ENCODE measurements around the gene PLEK2.

PLEK2 gene

DNA sequence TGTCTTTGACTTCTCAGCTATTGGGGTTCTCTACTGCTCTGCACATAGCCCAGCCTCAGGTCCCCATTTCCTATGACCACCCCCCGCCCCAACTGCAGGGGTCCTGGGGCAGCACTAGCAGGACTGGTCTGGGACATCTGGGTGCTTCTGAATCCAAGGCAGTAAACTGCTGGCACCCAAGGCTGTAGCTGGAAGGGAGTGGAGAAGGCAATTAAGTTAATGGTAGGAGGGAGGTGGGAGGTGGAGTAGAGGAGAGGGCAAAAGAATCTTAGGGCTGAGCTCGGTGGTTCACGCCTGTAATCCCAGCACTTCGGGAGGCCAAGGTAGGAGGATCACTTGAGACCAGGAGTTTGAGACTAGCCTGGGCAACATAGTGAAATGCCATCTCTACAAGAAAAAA is 11.5 kb downstream of the PLEK2 start:
- H3K27ac Mint-ChIP-seq: no peak overlapping the region
- no peaks in the 10 kb centered on the region for H3K9me3 Mint-ChIP-seq
- peaks cover 13% of the 10 kb centered on the region for H3K27me3 Mint-ChIP-seq (ENCODE audit: low read depth)
- no peak overlapping the region for H3K4me3 Mint-ChIP-seq
- H3K4me1 Mint-ChIP-seq (ENCODE audit: low read depth): no peaks in the 10 kb centered on the region
- H3K36me3 Mint-ChIP-seq (ENCODE audit: low read depth): no peaks in the 10 kb centered on the region
- DNase-seq (ENCODE audit: low spot score): no peak

DNA sequence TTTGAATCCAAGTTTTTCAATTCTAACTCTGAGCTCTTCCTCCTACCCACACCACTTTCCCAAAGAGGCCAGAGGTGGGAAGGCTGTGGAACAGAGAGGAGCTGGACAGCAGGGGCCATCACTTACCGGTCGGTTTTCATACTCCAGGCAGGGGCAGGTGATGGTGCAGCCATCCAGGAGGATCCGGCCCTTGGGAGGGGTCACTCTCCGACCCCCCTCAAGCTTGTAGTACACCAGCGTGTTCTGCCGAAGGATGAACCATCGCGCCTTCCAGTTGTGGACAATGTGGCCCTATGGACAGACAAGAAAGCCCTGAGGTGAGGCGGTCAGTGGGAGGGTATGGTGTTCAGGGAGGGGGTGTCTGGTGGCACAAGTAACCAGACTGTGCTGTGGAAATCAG is 14.4 kb downstream of the PLEK2 start:
- Mint-ChIP-seq H3K4me1 (ENCODE audit: low read depth) (no peaks in the 10 kb centered on the region), H3K27ac (no peak overlapping the region), H3K36me3 (ENCODE audit: low read depth) (no peaks in the 10 kb centered on the region), H3K27me3 (ENCODE audit: low read depth) (peaks cover 9% of the 10 kb centered on the region), H3K4me3 (no peak overlapping the region), H3K9me3 (no peaks in the 10 kb centered on the region)
- DNase-seq (ENCODE audit: low spot score): no peak

DNA sequence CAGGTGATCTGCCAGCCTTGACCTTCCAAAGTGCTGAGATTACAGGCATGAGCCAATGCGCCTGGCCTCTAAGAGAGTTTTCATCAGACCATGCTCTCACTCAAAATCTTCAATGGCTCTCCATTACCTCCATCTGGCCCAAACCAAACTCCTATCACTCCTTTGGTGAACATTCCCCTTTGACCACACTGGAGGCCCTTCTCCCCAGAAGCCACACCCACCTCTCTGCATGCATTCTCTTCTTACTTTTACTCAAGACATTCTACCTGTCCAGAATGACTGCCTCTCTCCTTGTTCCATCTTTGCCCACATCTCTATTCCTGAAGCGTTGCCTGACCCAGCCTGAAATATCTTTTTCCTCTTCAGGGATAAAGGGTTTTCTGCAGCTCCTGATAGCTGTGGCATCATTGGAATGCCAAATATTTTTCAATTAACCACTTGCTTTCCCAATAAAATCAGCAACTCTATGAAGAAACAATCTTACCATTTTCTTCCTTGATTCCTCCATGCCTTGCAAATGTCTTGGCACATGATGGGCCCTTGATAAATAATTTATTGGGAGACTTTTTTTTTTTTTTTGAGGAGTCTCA is 15.5 kb downstream of the PLEK2 start:
- no peaks in the 10 kb centered on the region for H3K36me3 Mint-ChIP-seq (ENCODE audit: low read depth)

DNA sequence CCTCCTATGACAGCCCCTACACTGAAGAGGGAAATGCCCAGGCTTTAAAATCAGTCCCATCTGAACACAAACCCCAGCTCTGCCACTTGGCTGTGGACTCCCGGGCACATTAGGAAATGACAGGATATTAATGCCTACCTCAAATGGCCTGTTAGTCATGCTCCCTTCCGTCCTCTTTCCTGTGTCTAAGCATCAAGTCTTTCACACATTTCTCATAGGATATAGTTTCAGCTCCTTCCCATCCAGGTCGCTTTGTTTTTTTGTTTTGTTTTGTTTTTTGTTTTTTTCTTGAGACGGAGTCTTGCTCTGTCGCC is 16.1 kb downstream of the PLEK2 start:
- no peak for DNase-seq (ENCODE audit: low spot score)
- no peak overlapping the region for H3K4me3 Mint-ChIP-seq
- peaks cover 7% of the 10 kb centered on the region for H3K4me1 Mint-ChIP-seq (ENCODE audit: low read depth)
- H3K27me3 Mint-ChIP-seq (ENCODE audit: low read depth): peaks cover 9% of the 10 kb centered on the region
- no peak overlapping the region for H3K27ac Mint-ChIP-seq
- H3K36me3 Mint-ChIP-seq (ENCODE audit: low read depth): no peaks in the 10 kb centered on the region
- H3K9me3 Mint-ChIP-seq: no peaks in the 10 kb centered on the region

More for the DNA sequence above, 15.5 kb downstream of the PLEK2 start:
- H3K4me3 Mint-ChIP-seq: no peak overlapping the region
- peaks cover 9% of the 10 kb centered on the region for H3K27me3 Mint-ChIP-seq (ENCODE audit: low read depth)
- H3K27ac Mint-ChIP-seq: no peak overlapping the region
- H3K4me1 Mint-ChIP-seq (ENCODE audit: low read depth): peaks cover 2% of the 10 kb centered on the region
- H3K9me3 Mint-ChIP-seq: no peaks in the 10 kb centered on the region
- no peak for DNase-seq (ENCODE audit: low spot score)

DNA sequence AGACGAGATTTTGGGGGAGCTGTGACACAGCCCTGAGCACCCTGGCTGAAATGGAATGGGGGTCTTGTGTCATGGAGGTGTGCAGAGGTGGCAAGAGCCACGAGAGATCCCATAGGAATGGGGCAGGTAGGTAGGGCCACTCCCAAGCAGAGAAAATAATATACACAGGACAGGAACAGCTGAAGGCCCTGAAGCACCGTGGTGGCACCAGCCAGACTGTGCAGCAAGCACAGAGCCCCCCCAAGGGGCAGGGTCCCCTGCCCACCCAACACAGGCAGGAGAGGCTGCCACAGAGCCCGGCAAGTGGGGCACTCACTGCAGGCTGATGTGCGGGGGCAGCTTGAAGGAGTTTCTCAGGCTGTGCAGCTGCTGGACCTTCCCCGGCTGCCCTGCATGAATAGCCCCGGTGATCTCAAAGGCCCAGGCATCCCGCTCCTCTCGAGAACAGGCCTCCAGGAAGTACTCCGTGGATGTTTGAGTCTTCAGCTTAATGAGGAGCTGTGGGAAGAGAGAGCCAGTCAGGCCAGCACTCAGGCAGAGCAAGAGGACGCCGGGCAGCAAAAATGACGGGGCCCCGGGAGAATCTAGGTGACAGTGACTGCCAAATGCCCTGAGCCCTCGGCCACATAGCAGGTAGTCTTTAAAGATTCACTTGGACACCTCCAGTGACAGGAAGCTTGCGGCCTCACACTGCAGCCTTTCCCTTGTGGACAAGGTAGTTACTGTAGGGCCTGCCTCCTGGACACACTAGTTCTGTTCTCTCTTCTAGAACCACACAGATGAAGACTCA is 16.7 kb downstream of the PLEK2 start:
- Mint-ChIP-seq H3K36me3 (ENCODE audit: low read depth) (no peaks in the 10 kb centered on the region), H3K4me1 (ENCODE audit: low read depth) (peaks cover 10% of the 10 kb centered on the region), H3K27ac (no peak overlapping the region), H3K9me3 (no peaks in the 10 kb centered on the region), H3K27me3 (ENCODE audit: low read depth) (peaks cover 9% of the 10 kb centered on the region), H3K4me3 (no peak overlapping the region)
- no peak for DNase-seq (ENCODE audit: low spot score)

DNA sequence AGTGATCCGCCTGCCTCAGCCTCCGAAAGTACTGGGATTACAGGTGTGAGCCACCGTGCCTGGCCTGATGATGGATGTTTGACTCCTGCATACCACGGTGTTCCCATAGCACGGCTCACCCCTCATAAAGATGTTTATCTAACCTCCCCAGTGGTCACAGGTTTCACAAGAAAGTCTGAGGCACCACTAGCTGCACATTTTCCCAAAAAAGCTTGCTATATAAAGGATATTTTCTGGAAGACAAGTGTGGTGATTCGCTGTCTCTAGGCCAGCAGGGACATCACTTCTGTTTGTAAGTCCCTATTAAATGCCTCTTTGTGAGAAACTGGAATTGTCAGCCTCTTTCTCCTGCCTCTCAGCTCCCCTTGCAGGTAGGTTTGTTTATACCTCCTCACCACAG is 18.3 kb downstream of the PLEK2 start:
- Mint-ChIP-seq H3K4me1 (ENCODE audit: low read depth) (peaks cover 10% of the 10 kb centered on the region), H3K27ac (no peak overlapping the region), H3K9me3 (no peaks in the 10 kb centered on the region), H3K4me3 (no peak overlapping the region), H3K27me3 (ENCODE audit: low read depth) (peaks cover 4% of the 10 kb centered on the region), H3K36me3 (ENCODE audit: low read depth) (no peaks in the 10 kb centered on the region)
- DNase-seq (ENCODE audit: low spot score): no peak

DNA sequence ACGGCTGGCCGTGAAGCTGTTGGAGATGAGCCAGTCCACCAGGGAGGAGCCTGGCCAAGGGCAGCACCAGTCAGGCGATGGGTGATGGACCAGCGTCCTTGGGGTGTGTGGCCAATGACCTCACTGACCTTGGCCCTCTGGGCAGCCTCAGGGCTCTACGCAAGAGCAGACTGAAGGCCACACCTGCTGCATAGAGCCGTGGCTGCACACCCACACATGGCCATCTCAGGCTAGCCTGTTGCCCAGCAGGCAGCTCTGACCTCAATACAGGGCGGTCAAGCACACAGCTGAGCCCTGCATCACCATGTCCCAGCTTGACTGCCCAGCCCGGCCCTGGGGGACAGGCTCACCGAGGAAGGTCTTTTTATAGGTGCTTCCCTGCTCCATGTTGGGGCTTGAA is 19.2 kb downstream of the PLEK2 start:
- DNase-seq (ENCODE audit: low spot score): no peak
- H3K27ac Mint-ChIP-seq: no peak overlapping the region
- no peak overlapping the region for H3K4me3 Mint-ChIP-seq
- peaks cover 10% of the 10 kb centered on the region for H3K4me1 Mint-ChIP-seq (ENCODE audit: low read depth)
- no peaks in the 10 kb centered on the region for H3K36me3 Mint-ChIP-seq (ENCODE audit: low read depth)
- no peaks in the 10 kb centered on the region for H3K9me3 Mint-ChIP-seq
- no peaks in the 10 kb centered on the region for H3K27me3 Mint-ChIP-seq (ENCODE audit: low read depth)

DNA sequence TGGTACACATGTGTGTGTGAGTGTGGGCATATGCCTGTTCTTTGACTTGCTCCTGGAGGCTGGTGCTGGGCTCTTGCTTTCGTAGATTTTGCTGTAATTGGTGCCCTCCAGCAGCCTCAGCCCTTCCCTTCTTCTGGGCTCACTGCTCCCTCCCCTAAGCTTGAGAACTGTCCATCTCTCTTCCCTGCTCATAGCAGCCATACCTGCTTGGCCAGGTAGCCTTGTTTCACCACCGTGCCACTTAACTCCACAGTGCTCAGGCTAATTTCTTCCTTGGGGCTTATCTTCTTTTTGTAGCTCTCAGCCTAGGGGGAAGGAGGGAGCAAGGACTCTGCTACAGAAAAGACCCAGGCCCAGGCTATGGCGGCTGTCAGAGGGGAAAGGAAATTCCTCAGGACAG is 19.8 kb downstream of the PLEK2 start:
- H3K4me3 Mint-ChIP-seq: no peak overlapping the region
- H3K9me3 Mint-ChIP-seq: no peaks in the 10 kb centered on the region
- no peaks in the 10 kb centered on the region for H3K27me3 Mint-ChIP-seq (ENCODE audit: low read depth)
- peaks cover 4% of the 10 kb centered on the region for H3K36me3 Mint-ChIP-seq (ENCODE audit: low read depth)
- H3K4me1 Mint-ChIP-seq (ENCODE audit: low read depth): peaks cover 10% of the 10 kb centered on the region
- no peak overlapping the region for H3K27ac Mint-ChIP-seq
- DNase-seq (ENCODE audit: low spot score): no peak

DNA sequence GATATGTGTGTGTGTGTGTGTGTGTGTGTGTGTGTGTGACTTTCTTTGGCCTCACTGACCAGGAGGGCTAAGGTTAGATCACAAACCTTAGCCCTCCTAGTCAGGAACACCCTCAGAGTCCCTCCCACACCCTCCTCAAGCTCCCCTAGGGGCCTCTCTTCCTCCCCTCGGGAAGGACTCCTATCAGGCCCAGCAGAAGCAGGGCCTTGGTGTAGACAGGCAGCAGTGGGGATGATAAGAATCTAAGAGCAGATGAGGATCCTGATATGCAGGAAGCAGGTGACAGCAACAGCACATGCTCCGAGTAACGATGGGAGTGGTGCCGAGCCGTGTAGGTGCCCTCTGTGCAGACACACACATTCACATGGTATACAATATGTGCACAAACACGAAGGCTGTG is 20.7 kb downstream of the PLEK2 start:
- H3K27me3 Mint-ChIP-seq (ENCODE audit: low read depth): no peaks in the 10 kb centered on the region
- H3K9me3 Mint-ChIP-seq: no peaks in the 10 kb centered on the region
- H3K36me3 Mint-ChIP-seq (ENCODE audit: low read depth): peaks cover 9% of the 10 kb centered on the region
- no peak overlapping the region for H3K27ac Mint-ChIP-seq
- DNase-seq (ENCODE audit: low spot score): no peak
- peaks cover 10% of the 10 kb centered on the region for H3K4me1 Mint-ChIP-seq (ENCODE audit: low read depth)
- H3K4me3 Mint-ChIP-seq: no peak overlapping the region

DNA sequence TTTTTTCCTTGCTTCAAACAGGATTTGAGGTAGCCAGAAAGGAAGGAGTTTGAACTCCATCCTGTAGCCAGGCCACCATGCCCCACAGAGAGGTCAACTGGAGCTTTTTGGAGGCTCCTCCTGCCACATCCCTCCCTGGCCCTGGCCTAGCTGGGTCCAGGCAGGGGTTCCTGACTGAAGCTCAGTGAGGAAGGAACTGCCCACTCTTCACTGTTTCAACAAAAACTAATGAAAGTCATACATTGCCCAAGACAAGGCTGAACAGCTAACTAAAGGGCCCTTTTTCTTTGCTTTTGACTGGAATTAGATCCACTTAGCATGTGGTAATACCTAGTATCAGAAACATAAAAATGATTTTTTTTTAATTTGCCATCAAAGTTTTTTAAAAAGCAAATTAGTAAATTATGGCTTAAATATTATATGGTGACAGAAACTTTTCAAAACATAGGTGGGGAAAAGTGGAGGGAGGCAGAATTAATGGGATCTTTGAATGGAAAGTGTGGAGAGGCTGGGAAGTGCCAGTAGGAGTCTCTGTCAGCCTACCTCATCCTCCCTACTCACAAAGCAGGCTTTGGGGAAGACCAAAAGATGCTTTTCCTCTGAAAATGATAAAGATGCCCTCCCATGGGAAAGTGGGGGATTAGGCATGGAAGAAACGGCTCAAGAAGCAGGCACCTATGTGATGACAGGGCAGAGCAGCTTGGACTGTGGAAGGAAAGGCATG is 22.0 kb downstream of the PLEK2 start:
- peaks cover 17% of the 10 kb centered on the region for H3K36me3 Mint-ChIP-seq (ENCODE audit: low read depth)
- no peaks in the 10 kb centered on the region for H3K9me3 Mint-ChIP-seq
- no peak overlapping the region for H3K27ac Mint-ChIP-seq
- H3K27me3 Mint-ChIP-seq (ENCODE audit: low read depth): no peaks in the 10 kb centered on the region
- DNase-seq (ENCODE audit: low spot score): no peak
- H3K4me1 Mint-ChIP-seq (ENCODE audit: low read depth): peaks cover 10% of the 10 kb centered on the region
- H3K4me3 Mint-ChIP-seq: no peak overlapping the region

DNA sequence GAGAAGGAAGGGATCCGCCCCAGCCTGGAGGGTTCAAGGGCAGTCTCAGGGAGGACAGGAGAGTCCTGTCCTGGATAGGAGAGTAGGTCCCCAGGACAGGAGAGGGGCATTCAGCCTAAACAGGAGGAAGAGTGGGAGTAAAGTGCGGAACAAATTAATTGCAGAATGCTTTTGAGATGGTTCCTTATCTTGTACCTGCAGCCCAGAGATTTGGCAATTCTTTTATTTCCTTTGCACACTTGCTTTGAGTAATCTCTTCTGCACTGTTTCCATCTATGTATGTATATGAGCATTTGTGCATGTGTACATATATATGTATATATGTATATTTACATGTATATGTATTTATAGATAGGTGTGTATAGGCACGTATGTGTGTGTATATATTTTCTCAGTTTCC is 22.7 kb downstream of the PLEK2 start:
- Mint-ChIP-seq H3K27ac (no peak overlapping the region), H3K9me3 (no peaks in the 10 kb centered on the region), H3K27me3 (ENCODE audit: low read depth) (no peaks in the 10 kb centered on the region), H3K4me1 (ENCODE audit: low read depth) (peaks cover 10% of the 10 kb centered on the region), H3K36me3 (ENCODE audit: low read depth) (peaks cover 22% of the 10 kb centered on the region), H3K4me3 (no peak overlapping the region)
- no peak for DNase-seq (ENCODE audit: low spot score)

DNA sequence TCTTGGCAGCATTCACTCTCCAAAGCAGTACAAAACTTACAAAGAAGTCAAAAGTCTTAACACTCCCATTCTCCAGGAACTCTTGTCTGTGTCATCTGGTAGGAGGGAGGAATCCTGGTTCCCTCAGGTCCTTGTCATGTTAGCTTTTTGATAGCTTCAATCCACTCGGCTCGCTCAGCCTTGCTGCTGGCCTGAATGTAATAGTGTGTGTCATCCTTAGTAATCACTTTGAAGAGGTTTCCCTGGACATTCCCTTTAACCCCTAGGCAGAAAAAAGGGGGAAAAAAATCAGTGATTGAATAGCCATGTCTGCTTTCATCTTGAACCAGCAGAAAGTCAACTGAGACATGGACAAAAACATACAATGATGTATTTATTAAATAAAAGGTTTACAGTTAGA is 24.8 kb downstream of the PLEK2 start:
- Mint-ChIP-seq H3K9me3 (no peaks in the 10 kb centered on the region), H3K36me3 (ENCODE audit: low read depth) (peaks cover 38% of the 10 kb centered on the region), H3K27ac (no peak overlapping the region), H3K27me3 (ENCODE audit: low read depth) (no peaks in the 10 kb centered on the region), H3K4me3 (no peak overlapping the region), H3K4me1 (ENCODE audit: low read depth) (peaks cover 10% of the 10 kb centered on the region)
- no peak for DNase-seq (ENCODE audit: low spot score)

DNA sequence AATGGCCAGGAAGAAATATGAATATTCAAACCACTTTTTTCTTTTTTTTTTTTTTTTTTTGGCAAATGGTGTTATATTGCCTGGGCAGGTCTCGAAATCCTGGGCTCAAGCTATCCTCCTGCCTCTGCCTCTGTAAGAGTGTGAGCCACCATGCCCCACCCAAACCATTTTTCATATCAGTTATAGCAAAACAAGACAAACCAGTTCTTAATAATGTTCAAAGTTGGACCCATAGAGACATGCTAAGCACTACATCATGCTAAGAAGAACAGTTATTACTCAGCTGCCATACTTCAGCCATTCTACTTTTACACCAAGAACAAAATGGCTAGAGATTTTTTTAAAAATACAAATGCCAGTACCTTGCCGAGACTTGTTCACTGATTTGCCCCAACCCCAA is 26.3 kb downstream of the PLEK2 start:
- H3K27ac Mint-ChIP-seq: no peak overlapping the region
- H3K4me1 Mint-ChIP-seq (ENCODE audit: low read depth): peaks cover under 1% of the 10 kb centered on the region
- H3K9me3 Mint-ChIP-seq: no peaks in the 10 kb centered on the region
- no peak overlapping the region for H3K4me3 Mint-ChIP-seq
- DNase-seq (ENCODE audit: low spot score): no peak
- peaks cover 48% of the 10 kb centered on the region for H3K36me3 Mint-ChIP-seq (ENCODE audit: low read depth)
- no peaks in the 10 kb centered on the region for H3K27me3 Mint-ChIP-seq (ENCODE audit: low read depth)

DNA sequence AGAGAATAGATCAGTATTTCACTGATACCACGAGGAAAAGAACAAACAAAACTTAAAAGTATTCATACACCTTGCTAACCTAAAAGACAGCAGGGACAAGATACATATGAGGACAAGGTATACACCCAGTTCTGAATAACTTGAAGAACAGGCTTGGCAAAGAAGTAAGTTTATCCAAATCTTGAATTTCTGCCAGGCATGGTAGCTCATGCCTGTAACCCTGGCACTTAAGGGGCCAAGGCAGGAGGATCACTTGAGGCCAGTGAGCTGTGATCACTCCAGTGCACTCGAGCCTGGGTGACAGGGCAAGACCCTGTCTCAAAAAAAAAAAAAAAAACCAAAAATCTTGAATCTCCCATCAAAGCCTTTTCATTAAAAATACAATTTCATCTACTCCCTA is 26.8 kb downstream of the PLEK2 start:
- Mint-ChIP-seq H3K4me1 (ENCODE audit: low read depth) (no peaks in the 10 kb centered on the region), H3K9me3 (no peaks in the 10 kb centered on the region), H3K27ac (no peak overlapping the region)

More for the DNA sequence above, 26.8 kb downstream of the PLEK2 start:
- peaks cover 50% of the 10 kb centered on the region for H3K36me3 Mint-ChIP-seq (ENCODE audit: low read depth)
- H3K27me3 Mint-ChIP-seq (ENCODE audit: low read depth): no peaks in the 10 kb centered on the region
- DNase-seq (ENCODE audit: low spot score): no peak
- no peak overlapping the region for H3K4me3 Mint-ChIP-seq

Data from T-helper 2 cell treated with Interferon-gamma antibody and Interleukin-4, amounts not matched to agents 5 μg/mL and 100 μg/mL, for 36 hours (primary cell).